Skin of body (tissue), 2 donors: Measurements from ENCODE around the gene PNMT. TPM values are rescaled to one million over a fixed set of nuclear protein-coding genes. Genes with fewer than 3 reads are reported as not detected.

Experiments
- DNase-seq: peaks from one replicate; lab custom pipeline; 2025; lab: John Stamatoyannopoulos, UW
- total RNA-seq: library from RNA; depleted of rRNA; stranded (reverse); fragments of >200 nt; gene quantifications from one replicate; pipeline ENCODE4 v1.2.3, GENCODE V29; 2014

Gene PNMT
- total RNA-seq, 1 donor from 2014 or later: not detected

DNA sequence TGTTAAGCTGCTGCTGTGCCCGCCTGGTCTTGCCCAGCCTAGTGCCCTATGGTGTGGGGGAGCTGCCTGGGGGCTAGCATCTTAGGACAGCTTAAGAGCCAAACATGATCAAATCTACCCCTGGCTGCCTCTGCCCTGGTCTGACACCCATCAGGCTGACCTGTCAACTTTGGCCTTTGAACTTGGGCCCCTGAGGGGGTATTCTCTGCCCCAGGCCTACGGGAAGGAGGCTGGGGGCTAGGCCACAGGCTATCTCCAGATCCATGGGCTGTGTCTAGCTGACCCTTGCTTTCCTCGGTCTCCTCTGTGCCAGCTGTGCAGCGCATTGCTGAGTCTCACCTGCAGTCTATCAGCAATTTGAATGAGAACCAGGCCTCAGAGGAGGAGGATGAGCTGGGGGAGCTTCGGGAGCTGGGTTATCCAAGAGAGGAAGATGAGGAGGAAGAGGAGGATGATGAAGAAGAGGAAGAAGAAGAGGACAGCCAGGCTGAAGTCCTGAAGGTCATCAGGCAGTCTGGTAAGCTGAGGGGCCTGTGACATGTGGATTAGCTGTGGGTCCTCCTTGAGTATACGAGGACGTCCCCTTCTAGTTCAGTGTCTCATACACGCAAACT, 34.6 kb upstream of the PNMT start:
- DNase-seq: no peak

DNA sequence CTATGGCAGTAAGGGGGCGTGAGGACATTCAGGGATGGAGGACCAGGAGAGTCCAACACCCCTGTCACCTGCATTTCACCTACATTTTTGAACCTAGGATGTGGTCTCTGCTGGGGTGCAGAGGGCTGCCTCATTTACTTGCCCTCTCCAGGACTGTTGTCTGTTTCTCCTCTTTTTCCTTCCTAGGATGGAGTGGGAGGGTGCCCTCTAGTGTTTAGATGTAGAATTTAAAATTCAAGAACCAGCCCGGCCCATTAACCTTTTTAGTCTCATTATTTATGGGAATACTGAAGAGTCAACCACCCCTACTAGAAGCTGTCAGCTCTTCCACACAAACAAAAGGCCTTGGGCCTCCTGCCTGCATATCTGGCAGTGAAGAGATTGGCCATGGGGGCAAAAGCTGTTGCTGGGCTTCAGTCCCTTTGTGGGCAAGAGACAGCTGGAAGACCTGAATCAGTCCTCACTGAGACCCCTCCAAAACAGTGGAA, 33.8 kb upstream of the PNMT start:
- DNase-seq: peak; percentile 15

DNA sequence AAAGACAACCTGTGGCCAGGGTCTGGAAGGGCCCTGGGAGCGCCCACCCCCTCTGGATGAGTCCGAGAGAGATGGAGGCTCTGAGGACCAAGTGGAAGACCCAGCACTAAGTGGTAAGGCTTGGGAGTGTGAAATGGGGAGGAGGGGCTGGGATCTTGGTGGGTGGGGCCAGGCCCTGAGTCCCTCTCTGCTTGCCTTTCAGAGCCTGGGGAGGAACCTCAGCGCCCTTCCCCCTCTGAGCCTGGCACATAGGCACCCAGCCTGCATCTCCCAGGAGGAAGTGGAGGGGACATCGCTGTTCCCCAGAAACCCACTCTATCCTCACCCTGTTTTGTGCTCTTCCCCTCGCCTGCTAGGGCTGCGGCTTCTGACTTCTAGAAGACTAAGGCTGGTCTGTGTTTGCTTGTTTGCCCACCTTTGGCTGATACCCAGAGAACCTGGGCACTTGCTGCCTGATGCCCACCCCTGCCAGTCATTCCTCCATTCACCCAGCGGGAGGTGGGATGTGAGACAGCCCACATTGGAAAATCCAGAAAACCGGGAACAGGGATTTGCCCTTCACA, 32.6 kb upstream of the PNMT start:
- no peak for DNase-seq

DNA sequence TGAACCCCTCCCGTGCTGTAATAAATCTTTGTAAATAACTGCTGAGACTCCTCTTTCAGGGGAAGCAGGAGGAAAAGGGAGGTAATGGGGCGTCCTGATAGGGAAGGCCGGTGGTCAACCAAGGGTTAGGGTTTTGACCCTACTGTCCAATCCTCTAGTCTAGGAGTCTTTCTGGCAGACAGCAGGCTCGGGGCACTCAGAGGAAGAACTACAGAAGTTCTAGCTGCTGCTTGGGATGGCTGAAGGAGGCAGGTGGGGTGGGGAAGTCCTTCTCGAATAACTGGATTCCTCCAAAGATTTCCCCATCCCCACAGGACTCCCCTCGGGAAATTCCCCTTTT, 31.7 kb upstream of the PNMT start:
- no peak for DNase-seq

DNA sequence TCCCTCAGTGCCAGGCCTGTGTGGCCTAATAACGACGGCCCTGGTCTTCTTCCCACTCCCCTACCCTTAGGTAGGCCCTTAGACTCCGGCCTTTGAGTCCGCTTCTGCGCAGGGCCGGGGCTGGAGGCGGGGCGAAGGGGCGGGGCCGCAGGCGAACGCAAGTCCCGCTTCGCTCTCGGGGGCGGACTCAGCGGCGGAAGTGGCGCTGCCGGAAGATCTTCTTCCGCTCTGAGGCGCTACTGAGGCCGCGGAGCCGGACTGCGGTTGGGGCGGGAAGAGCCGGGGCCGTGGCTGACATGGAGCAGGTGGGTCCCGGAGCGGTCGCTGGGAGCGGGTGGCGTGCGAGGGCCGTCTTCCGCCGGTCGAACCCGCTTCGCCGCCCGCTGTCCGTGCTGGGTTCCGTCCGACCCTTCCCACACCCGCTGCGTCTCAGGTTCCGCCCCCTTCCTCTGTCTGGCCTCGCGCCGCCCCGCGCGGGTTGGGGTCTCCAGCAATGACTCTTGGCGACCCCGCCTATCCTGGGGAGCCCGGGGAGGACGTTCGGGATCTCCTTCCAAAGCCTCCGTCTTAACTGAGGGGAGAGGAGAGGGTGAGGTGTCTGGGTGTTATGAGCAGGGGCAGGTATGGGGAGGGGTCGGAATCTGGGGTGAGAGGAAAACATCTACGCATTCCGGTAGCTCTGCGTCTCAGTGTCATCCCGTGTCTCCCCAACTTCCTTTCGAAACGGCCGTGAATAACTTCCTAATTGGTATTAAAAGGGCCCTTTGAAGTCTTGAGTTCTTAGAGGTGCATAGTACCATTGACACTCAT, 31.1 kb upstream of the PNMT start, which contains the start of gene STARD3:
Gene STARD3, plus strand, starts transcription at position 218 of the 810 bp plus-strand sequence. CDS start 16,388 bp downstream, outside the sequence.
- DNase-seq: peak; percentile 66

DNA sequence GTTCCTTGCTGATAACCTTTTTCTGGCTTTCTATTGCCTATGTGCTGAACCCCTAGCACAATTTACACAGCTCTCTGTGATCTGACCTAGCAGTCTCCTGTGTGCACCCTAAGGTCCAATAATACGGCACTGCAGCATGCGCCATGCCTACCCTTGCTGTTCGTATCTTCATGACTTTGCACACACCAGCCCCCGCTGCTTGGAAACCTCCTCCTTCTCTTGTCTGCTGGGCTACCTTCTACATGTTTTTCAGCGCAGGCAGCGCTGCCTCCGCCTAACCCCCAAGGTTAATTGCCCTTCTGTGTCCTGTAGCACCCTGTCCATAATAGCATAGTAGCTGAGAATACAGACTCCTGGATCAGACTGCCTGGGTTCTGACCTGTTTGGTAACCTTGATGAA, 29.9 kb upstream of the PNMT start:
- no peak for DNase-seq

DNA sequence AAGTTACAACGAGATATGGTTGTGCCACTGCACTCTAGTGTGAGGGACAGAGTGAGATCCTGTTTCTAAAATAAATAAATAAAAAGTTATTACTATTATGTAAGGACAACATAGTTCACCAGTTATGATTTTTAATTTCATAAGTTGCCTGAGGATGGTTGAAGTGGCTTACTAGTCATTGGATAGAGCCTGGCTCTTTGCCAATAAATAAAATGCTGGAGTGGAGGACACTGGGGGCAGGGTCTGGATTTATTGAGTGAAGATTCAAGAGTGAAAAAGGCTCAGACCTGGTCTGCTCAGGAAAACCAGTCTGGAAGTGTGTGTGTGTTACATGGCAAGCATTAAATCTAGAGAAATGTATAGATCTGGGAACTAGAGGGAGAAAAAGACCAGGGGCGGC, 29.2 kb upstream of the PNMT start:
- no peak for DNase-seq

DNA sequence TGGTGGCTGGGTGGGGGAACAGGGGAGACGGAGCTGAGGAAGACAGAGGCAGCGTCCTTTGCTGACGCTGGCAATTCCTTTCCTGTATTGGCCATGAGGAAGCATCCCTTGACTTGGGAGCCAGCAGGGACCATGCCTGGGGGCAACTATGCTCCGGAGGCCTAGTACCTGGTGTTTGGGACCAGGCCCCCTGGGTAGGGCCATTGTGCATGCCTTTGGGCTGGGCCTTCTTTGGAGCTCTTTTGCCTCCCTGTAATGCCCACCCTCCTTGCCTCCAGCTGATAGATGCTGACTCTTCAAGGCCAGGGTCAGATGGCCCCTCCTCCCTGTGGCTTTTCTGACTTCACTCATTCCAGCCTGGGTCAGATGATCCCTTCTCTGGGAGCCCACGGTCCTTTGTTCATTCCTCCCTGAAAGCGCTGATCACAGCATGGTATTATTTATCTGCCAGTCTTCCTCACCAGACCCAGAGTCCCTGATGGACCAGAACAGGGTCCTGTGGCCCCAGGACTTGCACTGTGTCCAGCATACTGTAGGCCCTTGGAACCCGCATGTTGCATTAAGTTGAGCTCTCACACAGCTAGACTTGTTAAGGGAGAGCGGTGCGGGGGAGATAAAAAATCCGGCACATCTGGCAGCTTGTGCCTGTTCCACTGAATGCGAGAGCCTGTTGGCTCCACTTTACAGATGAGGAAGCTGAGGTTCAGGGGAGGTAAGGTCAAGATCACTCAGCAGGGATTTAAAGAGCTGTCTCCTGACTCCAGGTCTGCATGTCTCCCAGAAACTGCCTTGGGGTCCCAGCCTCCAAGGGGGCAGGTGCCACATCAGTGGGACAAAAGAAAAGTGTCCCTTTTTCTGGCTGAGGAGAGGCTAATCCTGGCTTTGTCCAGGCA, 28.4 kb upstream of the PNMT start:
- no peak for DNase-seq

DNA sequence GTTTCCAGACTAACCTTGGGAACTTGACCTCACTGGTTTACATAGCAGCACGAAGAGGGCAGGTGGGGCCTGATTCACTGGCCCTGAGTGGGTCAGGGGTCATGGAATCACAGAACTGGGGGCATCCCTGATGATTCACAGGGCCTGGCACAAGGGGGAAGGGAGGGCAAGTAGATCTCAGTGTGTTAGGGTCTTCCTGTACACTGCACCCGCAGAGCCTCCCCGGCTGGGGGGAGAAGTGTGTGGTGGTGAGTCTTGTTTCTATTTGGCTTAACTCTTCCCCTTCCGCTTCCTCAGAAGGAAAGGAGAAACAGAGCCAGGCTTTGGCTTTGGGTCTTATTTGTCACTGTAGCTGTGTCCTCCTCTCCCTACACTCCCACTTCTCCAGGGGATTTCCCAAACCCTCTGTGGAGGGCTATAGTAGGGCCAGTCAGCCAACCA, 27.6 kb upstream of the PNMT start:
- no peak for DNase-seq

DNA sequence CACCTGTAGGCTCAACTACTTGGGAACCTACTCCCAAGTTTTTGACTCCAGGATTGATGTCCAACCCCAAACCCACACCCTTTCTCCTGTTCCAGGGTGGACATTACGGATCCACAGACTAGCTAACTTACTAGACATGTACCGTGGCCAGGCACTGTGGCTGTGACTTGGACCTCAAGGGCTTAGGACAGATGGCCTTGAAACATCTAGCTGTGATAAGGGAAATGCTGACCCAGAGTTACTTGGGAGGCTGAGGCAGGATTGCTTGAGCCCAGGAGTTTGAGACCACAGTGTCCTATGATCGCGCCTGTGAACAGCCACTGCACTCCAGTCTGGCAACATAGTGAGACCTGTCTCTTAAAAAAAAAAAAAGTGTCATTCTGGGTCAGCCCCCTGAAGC, 27.2 kb upstream of the PNMT start:
- DNase-seq: no peak

DNA sequence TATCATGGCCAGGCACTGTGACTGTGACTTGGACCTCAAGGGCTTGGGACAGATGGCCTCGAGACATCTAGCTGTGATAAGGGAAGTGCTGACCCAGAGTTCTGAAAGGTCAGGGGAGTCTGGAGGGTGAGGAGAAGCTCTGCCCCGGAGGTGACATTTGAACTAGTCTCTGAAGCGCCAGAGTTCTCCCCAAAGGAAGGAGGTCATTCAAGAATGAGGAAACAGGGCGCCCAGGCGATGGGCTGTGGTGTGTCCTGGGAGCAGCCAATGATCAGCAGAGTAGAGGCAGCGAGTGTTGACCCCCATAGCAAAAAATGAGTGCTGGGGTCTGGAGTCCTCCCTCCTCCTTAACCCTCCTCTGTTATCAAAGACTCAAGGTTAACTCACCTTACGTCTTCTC, 26.4 kb upstream of the PNMT start:
- no peak for DNase-seq

DNA sequence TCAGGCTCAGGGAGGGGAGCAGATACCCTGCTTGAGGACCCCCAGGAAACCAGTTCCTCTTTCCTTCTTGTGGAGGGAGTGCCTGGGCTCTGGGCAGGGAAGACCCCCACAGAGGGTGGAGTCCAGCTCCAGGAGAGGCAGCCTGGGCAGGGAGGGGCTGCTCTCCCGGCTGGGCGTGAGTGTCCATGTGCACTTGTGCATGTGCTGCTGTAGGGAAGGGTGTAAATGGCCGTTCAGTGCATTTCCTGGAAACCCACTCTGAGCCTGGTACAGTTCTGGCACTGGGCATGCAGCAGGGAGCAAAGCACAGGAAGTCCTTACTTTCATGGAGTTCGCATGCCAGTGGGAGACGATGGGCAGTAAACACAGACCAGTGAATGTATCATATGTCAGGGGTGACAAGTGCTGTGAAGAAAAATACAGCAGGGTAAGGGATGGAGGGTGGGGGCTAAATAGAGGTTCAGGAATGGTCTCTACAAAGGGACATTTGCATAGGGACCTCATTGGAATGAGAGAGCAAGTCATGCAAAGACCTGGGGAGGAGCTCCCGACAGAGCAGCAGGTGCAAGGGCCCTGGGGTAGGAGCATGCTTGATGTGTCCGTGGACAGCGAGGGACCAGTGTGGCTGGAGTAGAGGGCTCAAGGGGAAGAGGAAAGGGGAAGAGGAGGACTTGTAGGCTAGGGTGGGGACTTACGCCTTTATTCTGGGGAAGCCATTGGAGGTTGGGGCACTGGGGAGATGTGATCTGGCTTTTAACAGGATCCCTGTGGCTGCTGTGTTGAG, 25.8 kb upstream of the PNMT start:
- no peak for DNase-seq

DNA sequence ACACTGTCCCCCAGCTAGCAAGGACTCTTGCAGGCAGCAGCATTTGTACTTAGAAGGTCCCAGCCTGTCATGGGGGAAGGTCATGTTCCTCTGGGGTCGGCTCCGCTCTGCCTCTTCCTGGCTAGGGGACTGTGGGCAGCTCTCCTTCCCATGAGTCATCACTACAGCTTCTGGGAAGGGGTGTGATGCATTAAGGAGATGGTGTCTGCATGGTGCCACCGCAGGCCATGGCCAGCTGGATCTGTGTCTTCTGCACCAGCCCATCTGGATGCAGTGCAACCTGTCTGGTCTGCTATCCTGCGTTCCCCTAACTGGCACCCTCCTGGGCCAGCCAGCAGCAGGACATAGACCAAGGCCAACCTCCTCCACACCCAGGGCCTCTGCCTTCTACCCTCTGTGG, 25.0 kb upstream of the PNMT start:
- DNase-seq: no peak

DNA sequence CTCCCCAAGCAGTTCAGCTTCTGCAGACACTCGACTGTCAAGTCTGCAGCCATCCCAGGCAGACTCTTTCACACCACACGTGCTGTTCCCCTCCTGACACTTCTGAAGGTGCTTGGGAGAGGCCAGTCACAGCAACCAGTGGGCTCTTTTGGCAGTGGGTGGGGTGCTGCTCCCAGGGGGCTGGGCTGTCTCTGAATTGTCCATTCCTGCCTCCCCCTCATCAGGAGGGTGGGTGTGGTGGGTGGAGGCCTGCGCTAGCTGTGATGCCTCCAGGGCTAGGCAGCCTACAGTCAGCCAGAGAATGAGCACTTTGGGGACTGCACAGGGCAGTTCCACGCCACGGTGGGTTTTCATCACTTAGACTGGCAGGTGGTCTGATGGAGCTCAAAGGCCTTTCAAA, 21.0 kb upstream of the PNMT start:
- DNase-seq: no peak

DNA sequence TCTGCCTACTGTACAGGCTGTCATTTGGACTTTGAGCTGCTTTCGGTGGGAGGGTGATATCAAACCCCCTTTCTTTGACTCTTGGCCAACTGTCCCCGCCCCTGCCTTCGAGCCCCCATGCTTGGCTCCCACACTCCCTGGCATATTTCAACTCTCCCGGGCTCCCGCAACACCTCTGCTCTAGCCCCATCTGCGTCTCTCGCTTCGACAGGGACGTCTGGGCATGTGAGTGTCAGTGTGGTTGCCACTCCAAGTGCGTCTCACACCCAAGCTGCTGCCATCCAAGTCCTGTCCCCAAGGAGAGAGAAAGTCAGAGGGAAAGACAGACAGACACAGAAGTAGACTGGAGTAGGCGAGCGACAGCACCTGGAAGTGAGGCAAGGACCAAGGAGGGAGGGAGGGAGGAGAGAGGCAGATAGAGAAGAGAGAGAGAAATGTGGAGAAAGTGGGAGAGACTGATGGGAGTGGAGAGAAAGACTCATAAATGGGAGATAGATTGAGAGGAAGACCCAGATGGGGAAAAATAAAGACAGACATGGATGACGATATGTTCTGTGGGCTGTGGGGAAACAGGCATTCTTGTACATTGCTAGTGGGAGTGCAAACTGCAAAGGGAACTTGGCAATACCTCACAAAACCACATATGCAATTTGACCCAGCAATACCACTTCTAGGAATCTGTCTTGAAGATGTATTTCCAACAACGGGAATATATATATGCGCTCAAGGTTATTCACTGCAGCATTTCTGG, 19.5 kb upstream of the PNMT start:
- DNase-seq: peak; percentile 59

DNA sequence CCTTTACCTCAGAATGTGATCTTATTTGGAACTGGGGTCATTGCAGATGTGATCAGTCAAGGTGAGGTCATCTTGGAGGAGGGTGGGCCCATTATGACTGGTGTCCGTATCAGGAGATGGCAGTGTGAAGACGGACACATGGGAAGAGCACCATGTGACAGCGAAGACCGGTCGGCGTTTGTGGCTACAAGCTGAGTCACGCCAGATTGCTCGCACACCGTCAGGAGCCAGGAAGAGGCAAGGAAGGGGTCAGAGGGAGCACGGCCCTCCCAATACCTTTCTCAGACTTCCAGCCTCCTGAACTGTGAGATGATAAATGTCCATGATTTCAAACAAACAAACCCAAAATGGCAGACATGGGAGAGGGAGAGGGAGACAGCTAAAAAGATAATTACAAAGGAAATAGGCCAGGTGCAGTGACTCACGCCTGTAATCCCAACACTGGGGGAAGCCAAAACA, 18.1 kb upstream of the PNMT start:
- no peak for DNase-seq

DNA sequence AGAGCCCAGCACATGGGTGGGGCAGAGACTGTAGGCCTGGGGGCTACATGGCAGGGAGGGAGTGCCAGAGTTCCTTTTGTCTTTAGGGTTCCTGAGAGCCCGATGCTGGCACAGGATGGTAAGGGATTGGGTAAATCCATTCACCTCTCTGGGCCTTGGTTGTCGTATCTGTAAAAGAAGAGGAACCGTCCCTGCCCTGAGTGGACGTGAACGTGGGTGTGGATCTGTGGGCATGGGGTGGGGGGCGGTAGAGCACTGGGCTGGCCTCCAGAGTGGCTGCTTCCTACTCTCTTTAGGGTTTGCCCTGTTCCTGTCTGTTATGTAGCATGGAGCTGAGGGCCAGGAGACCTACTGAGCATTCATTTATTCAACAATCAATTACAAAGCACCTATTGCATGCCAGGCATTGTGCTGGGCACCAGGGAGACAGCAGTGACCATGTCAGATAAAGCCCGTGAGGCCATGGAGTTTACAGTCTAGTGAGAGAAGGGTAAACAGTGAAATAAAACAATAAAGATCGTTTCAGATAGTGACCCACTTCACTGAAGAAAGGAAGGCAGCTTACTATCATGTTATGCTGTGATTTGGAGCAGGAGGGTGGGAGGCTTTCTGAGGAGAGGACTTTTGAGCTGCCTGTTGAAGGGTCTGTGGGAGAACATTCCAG, 16.2 kb upstream of the PNMT start:
- no peak for DNase-seq

DNA sequence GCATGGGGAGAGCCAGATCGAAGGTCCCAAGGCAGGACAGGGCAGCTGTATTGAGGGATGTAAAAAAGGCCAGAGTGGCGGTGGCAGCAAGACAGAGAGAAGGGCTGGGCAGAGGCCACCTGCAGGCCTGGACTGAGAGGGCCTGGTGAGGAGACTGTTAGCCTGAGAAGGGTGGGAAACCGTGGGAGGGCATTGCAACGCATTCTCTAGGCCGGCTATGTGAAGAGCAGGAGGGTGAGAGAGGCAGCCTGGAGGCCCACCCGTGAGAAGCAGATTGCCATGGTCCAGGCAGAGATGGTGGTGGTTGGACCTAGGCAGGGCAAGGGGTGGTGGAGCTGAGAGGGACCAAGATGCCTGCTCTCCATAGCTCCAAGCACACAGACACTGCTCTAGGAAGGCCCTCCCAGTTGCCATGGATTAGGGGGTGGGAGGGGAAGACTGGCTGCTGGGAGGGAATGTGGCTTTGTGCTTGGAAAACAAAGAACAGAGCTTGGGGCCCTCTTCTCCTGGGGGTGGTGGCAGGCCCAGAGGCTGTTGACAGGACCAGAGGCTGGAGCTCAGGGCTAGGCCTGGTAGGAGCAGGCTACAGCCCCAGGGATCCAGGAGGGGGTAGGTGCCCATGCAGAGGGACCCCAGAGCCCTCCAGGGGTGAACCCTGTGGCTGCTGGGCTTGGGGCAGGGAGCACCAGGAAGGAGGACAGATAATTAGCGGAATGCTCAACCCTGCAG, 15.5 kb upstream of the PNMT start:
- DNase-seq: no peak

DNA sequence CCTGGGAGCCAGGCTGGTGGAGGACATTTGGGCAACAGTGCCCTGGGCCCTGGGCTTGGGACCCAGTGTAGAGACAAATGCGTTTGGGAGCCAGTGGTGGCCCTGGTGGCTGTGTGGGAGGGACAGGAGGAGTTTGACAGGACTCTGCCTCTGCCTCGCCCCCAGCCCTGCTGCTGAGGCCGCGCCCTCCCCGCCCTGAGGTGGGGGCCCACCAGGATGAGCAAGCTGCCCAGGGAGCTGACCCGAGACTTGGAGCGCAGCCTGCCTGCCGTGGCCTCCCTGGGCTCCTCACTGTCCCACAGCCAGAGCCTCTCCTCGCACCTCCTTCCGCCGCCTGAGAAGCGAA, 15.0 kb upstream of the PNMT start:
- no peak for DNase-seq
